Skeletal muscle cell (primary cell): ENCODE measurements around the gene RPUSD2.

ENCODE experiments used
- DNase-seq: peaks from one replicate; pipeline ENCODE4 v3.0.0-alpha.2; 2010; ENCODE audit warnings: low read depth
- H3K4me3 ChIP-seq: 2 replicates; pipeline ENCODE4 v1.5.1; 2011; ENCODE audit warnings: low read depth, mild to moderate bottlenecking, control low read depth, low read length, moderate library complexity

RPUSD2 gene

GRCh38 chr15:40569129-40569953 is at the start of gene RPUSD2:
RPUSD2 (plus strand) TSS chr15:40569299; CDS start chr15:40569338, 39 bp downstream.
- DNase-seq: peak; percentile 69
- H3K4me3 ChIP-seq: peak within 1 kb of the TSS; percentile 91

- no peak for DNase-seq
- H3K4me3 ChIP-seq: no peak overlapping the region
These were observed 45.5 kb upstream of the RPUSD2 start for GRCh38 chr15:40523611-40524010.

- DNase-seq: no peak
These were observed 43.2 kb upstream of the RPUSD2 start for GRCh38 chr15:40525855-40526254.

GRCh38 chr15:40528801-40529200 is 40.3 kb upstream of the RPUSD2 start:
- no peak for DNase-seq
- no peak overlapping the region for H3K4me3 ChIP-seq

More at GRCh38 chr15:40525855-40526254, 43.2 kb upstream of the RPUSD2 start:
- no peak overlapping the region for H3K4me3 ChIP-seq

GRCh38 chr15:40533763-40534364 is 35.2 kb upstream of the RPUSD2 start:
- no peak for DNase-seq
- H3K4me3 ChIP-seq: no peak overlapping the region

GRCh38 chr15:40534371-40534770 is 34.7 kb upstream of the RPUSD2 start:
- no peak overlapping the region for H3K4me3 ChIP-seq
- no peak for DNase-seq

GRCh38 chr15:40536501-40536900 is 32.6 kb upstream of the RPUSD2 start:
- H3K4me3 ChIP-seq: no peak overlapping the region
- peak; percentile 76 for DNase-seq

GRCh38 chr15:40538976-40539375 is 30.1 kb upstream of the RPUSD2 start:
- H3K4me3 ChIP-seq: no peak overlapping the region
- DNase-seq: no peak

GRCh38 chr15:40543082-40543481 is 26.0 kb upstream of the RPUSD2 start:
- no peak overlapping the region for H3K4me3 ChIP-seq
- no peak for DNase-seq

GRCh38 chr15:40543631-40544294 is 25.3 kb upstream of the RPUSD2 start:
- no peak overlapping the region for H3K4me3 ChIP-seq
- no peak for DNase-seq

GRCh38 chr15:40545457-40545856 is 23.6 kb upstream of the RPUSD2 start:
- DNase-seq: no peak

GRCh38 chr15:40548610-40549009 is 20.5 kb upstream of the RPUSD2 start:
- DNase-seq: no peak

More at GRCh38 chr15:40545457-40545856, 23.6 kb upstream of the RPUSD2 start:
- H3K4me3 ChIP-seq: no peak overlapping the region

GRCh38 chr15:40549894-40550293 is 19.2 kb upstream of the RPUSD2 start:
- no peak for DNase-seq
- H3K4me3 ChIP-seq: no peak overlapping the region

More at GRCh38 chr15:40548610-40549009, 20.5 kb upstream of the RPUSD2 start:
- H3K4me3 ChIP-seq: no peak overlapping the region

- no peak overlapping the region for H3K4me3 ChIP-seq
- no peak for DNase-seq
These were observed 18.6 kb upstream of the RPUSD2 start for GRCh38 chr15:40550341-40551037.

- no peak for DNase-seq
- H3K4me3 ChIP-seq: no peak overlapping the region
These were observed 15.0 kb upstream of the RPUSD2 start for GRCh38 chr15:40554161-40554525.

GRCh38 chr15:40555876-40556275 is 13.2 kb upstream of the RPUSD2 start:
- no peak for DNase-seq
- H3K4me3 ChIP-seq: no peak overlapping the region

GRCh38 chr15:40558952-40559742 is 10.0 kb upstream of the RPUSD2 start:
- no peak overlapping the region for H3K4me3 ChIP-seq
- no peak for DNase-seq

GRCh38 chr15:40562691-40563090 is 6.4 kb upstream of the RPUSD2 start:
- no peak overlapping the region for H3K4me3 ChIP-seq
- DNase-seq: no peak

GRCh38 chr15:40563426-40563825 is 5.7 kb upstream of the RPUSD2 start:
- no peak overlapping the region for H3K4me3 ChIP-seq
- no peak for DNase-seq
